NCI-H1092 treated with DMSO at 0.1 percent for 48 hours (cell line): ENCODE data around the gene TMEM117.
"Not testable (repeated sequence)": the region's sequence is repeated elsewhere in the genome, so short reads cannot be mapped to it uniquely, and the experiment has no call there.

ENCODE experiments used
- DNase-seq: peaks from one replicate; lab custom pipeline; 2025; lab: John Stamatoyannopoulos, UW

Gene TMEM117

DNA sequence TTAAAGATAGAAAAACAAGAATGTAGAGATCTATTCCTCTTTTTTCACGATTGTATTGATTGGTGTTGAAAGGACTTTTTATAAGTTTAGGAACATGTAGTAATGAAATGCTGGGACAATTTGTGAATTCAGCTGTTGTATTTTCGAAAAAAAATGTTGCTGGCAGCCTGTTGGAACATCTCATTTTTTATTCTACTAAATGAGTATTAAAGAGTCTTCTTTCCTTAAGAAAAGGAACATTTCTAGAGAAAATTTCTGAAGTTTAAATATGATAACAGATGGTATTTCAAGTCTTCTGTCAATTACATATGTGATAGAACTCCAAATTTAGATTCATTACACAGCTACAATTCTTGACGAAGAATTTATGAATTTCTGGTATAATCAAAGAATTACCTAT, 189.6 kb downstream of the TMEM117 start:
- DNase-seq, result no peak

DNA sequence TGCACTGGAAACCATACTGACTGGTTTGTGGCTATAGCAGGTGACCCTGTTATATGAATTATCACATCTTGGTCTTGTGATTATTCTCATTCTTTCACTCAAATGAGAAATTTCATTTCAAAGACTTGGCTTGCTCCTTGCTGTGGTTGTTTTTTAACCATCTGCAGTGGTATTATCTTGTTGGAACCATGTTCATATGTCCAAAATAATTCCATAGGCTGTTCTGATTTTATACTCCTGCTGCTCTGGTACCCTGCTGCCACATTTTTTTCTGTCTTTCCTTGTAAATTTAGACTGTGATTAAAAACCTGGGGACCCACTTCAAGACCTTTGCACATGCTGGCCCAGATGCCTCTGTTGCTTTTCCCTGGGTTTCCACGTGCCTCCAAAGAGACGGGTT, 190.2 kb downstream of the TMEM117 start:
- DNase-seq, result no peak

DNA sequence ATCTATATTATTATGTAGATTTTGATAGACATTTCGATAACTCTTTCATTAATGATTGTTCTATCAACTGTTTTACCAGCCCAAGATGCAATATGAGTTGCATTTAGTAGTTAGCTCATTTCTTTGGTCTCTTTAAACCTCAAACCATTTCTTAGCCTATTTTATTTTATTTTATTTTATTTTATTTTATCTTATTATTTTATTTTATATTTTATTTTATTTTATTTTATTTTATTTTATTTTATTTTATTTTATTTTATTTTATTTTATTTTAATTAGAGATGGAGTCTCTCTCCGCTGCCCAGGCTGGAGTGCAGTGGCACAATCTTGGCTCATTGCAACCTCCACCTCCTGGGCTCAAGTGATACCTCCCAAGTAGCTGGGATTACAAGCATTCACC, 191.0 kb downstream of the TMEM117 start:
- DNase-seq, result not testable (repeated sequence)

DNA sequence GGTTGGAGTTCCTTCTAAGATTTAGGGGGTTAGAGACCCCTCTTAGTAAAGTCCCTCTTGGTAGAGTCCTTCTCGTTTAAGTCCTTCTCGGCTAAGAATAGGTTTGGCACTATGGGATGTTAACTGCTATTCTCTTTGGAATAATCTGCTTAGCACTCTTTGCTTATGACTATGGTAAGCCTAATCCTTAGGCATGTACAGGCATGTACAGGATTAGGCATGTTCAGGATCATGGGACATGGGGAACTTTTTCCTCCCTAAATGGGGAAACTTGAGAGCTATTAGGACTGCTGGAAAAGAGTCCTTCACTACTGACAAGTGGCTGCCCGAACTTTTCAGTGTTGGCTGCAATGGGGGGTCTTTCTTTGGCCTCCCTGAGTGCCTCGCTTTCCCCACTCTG, 193.3 kb downstream of the TMEM117 start:
- DNase-seq, result no peak

DNA sequence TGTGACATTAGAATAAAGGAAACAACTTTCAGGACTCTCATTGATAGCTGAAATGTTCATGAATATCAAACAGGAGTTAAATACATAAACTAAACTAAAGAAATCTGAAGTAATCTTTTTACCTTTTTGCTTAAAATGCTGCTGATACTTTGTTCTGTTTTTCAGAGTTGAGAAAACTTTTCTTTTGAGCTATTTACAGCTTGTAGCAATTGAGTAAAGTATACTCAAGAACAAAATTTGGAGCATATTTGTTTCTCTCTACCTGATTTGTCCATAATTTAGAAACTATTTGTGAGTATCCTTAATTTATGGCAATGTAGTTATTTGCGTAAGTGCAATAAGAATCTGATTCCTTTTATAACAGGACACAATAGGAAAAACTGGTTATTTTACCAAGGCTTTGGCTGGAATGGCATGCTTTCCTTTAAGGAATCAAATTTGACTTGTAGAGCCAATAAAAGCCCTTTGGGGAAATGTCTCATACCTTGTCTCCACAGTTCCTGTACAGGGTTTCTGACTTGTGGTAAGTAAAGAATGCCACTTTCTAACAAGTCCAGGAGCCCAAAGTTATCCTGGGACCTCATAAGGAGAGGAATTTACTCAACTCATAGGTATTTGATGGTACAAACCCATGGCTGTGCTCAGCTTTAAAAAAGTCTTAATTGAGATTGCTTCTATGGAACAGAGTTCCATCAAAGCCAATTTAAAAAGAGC, 195.7 kb downstream of the TMEM117 start:
- no peak for DNase-seq

DNA sequence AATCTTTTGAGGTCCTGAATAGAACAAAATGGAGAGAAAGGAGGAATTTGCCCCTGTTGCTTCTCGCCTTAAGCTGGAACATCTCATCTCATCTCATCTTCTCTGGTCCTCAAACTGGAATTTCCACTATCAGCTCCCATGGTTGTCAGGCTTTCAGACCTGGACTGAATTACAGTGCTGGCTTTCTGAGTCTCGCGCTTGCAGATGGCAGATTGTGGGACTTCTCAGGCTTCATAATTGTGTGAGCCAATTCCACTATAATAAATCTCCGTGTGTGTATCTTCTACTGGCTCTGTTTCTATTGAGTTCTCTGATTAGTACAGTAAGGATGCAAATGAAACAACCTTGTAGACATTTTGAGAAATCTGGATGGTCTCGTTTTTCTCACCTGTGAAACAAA, 199.0 kb downstream of the TMEM117 start:
- no peak for DNase-seq

DNA sequence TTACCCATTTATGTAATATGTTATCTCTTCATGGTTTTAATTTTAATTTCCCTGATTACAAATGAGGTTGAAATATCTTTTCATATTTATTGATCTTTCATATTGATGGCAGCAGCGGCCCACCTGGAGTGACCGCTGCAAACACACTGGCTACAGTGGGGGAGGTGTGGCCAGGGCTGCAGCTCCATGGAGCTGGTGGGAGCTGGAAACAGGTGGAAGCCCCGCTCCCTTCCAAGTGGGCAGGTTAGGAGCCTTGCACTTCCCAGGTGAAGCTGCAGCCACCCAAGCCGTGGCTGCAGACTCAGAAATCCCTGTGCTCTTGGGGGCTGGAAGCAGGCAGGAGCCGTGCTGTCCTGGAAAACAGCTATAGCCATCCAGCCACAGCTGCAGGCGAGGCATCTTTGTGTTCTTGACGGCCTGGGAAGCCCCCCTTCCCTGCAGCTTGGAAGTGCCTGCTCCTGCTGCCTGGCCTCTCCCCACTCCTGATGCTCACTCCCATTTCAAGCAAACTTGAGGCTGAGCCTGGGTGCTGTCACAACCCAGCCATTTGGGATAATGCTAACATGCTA, 201.1 kb downstream of the TMEM117 start:
- DNase-seq, result no peak

DNA sequence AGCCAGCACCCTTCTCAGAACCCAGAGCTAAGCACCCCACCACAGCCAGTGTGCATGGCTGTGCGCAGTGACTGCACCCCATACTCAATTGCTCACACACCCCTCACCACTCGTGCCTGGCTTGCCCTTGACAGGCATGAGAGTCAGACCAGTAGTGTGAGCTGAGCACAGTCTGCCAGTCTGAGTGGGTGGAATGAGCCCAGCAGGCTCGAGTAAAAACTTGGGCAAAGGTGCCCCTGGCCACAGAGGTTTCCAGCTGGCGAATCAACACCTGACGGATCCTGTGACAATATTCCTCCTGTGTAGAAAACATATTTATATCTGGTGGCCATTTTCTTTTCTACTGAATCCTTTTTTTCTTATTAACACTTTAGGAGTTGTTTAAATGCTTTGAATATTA, 202.5 kb downstream of the TMEM117 start:
- no peak for DNase-seq

DNA sequence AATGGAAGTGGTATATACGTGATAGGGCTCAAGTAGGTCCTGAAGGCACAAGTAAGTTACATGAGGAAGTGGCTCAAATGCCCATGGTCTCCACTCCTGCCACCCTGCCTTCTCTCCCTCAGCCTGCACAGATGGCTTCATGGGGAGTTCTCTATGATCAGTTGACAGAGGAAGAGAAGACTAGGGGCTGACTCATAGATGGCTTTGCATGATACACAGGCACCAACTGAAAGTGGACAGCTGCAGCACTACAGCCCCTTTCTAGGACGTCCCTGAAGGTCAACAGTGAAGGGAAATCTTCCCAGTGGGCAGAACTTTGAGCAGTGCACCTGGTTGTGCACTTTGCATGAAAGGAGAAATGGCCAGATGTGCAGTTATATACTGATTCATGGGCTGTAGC, 208.6 kb downstream of the TMEM117 start:
- DNase-seq, result not testable (repeated sequence)

DNA sequence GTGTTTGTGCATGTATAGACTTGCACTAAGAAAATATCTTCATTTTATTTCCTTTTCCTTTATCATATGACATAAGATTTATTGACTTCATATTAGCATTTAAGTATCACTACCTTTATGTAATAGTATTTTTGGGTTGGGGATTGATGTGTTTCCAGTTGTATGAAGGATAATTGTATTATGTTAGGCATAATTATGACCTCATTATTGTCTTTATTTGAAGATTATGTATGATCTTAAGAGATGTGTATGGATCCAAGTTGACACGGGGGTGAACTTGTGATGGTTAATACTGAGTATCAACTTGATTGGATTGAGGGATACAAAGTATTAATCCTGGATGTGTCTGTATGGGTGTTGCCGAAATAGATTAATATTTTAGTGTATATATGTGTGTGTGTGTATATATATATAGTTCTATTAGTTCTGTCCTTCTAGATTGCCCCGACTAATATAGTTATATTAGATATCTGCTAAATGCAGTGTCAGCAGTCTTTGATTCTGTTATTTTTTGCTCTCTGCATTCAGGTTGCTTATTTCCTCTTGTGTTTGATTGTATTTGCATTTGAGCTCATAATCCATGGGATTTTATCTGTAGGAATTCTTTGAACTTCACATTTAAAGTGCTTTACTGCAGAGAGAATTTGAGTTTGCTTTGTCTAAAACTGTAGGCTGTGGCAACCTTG, 211.0 kb downstream of the TMEM117 start:
- DNase-seq, result no peak

DNA sequence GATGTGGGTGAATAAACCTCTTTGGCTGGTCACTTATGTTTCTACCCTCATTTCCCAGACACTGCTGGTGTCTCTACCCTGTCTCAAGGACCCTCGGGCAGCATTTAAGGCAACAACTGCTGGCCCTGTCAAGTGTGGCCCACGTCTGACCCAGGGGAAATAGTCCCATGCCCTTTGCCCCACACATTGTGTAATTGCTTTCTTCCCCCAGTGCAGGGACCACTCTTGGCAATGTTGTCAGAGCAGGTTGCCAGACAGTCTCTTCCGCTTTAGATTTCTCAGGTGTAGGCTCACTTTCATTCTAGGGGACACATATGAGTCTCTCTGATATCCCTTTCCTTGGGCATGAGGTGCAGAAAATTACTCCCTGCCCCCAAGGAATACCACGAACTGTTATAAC, 216.7 kb downstream of the TMEM117 start:
- no peak for DNase-seq

DNA sequence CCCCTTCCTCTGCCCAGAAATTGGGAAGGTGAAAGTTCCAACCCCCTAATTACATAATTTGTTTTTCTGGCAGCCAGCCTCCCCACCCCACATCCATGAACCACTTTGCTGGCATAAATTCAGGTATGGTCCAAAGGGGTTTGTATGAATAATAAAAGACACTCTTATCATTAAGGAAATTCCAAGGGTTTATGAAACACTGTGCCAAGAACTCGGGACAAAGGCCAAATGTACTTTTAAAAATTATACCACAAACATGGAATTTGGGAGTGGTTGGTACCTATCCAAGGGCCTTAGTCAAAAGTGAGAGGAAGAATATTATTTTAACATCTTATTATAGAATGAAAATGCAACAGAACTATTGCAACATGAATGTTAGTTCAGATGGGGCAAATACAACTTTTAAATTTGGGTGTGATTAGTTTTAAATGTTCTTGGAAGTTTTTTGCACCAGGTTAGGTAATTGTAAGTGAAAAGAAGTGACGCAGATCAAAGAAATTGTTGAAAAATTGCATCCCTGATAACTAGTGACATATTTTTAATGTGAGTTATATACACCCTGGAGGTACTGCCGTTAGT, 217.8 kb downstream of the TMEM117 start:
- DNase-seq, result no peak

DNA sequence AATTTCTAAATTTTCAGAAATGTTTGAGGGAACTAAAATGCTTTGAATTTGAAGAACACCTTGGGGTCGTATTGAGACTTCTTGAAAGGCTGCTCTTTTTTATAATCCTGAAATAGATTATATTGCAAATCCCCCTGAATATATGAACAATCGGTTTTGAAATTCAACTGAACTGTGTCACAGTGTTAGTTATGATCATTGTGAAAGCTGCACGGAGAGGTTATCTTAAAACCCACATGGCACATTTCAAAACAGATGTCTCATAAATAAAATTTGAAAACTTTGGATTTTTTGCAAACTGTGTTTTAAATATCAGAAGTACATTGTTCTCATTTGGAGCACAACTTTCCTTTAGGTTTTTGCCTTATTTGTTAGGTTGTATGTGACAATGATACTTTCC, 218.4 kb downstream of the TMEM117 start:
- no peak for DNase-seq

DNA sequence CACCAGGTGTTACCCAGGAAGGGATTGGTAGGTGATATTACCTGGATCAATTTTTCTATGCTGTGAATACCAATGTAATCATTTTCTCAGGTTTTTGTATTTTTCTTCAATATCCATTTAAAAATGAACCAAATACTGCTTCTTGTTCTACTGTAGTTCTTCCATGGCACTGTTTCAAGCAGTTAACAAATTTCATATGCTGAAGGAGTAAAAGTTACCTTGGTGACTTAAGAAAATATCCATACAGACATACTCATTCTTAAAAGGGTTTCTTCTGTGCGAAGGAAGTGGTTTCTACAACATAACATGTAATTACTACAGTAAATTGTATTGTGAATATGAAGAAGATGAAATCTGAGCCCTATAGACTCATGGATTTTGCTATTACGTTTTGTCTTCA, 222.5 kb downstream of the TMEM117 start:
- DNase-seq, result no peak

DNA sequence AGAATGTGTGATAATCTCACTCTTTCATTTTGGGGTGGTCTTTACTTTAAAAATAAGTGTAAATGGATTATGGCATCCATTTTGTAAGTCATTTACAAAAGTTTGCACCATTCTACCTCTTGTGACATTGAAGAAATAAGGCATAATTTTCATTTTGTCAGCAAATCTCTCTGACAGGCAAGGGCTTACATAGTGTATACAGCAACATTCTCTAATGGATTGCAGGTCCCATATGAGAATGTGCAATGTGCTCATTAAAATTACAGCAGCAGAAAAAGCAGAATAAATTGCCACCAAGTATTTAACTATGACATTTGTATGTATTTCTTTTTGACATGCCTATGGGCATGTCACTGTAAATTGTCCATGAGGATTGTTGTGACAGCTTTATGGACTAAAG, 223.6 kb downstream of the TMEM117 start:
- DNase-seq, result no peak

DNA sequence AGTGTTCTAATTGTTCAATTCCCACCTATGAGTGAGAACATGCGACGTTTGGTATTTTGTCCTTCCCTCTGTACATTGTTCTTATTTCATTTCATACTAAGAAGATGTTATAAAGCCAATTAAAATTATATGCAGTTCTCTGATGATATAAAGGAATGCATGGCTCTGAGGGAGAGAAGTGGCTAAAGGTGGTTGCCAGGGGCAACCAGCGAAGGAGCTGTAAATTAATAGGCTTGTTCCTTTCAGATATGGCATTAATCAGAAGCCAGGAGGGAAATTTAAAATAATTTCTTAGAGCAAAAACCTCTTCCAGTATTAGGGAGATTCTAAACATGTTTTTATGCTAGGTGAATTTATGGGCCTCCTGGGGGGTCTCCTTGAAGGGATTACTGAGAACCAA, 227.8 kb downstream of the TMEM117 start:
- no peak for DNase-seq

DNA sequence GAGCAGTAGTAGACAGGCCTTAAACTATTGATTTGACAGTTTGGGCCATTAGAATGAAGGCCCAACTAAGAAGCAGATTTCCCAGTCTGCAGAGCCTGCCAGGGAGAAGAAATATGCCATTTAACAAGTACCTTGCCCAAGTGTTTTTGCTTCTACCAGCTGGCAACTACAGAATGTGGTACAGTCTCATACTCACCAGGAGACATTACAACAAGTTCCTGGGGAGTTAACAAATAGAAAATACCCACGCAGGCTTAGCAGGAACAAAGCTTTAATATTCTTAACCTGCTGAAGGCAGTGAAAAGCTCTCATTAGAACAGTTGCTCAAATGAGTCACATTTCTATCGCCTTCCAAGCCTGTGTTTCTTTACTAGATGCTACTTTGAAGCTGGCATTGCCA, 241.0 kb downstream of the TMEM117 start:
- no peak for DNase-seq

DNA sequence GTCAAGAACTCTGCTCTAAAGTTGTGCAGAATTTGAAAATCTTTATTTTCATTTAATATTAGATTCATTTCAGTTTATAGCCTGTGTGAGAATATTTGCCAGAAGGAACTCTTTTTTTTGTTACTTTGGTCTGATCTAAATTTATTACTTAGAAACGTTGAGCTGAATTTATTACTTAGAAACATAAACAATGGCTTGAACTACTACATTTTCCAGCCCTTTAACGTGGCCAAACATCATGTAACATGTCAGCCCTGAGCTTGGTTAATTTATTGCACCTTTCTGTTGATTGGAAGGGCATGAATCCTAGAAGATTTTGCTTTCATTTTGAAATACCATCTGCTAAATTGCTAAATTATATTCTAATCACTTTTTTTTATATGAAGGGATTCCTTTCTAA, 241.4 kb downstream of the TMEM117 start:
- DNase-seq, result no peak

DNA sequence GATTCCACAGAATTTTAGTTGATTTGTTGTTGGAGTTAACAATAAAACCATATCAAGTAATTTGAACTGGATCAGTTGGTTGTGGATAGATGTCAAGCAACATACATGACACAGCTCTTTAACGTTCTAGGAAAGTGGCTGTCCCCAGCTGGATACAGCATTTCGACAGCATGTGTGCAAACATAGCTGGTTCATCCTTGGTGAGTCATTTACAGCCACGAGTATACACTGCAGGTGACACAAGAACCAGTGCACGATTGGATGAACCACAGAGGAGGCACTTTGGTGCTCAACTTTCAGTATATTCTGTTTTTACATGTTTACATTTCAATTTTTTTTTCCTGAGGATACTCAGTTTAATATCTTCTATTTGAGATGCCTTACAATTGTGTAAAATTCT, 242.4 kb downstream of the TMEM117 start:
- DNase-seq, result no peak

DNA sequence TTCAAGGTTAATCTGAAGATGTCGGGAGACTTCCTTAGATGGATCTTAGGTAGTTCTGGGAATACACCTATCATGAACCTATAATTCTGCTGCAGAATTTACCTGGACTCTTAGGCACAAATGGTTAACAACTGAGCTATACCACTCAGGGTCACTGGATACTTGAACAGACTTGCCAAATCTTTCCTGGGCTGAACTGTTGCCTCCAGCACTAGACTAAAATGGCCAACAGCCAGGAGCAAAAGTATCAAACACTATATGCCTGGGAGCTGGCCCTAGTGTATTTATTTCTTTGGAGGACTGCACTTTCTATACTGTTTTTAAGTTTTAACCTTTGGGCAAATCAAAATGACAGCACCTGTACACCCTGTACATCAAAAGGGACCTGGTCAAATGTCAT, 252.8 kb downstream of the TMEM117 start:
- no peak for DNase-seq

DNA sequence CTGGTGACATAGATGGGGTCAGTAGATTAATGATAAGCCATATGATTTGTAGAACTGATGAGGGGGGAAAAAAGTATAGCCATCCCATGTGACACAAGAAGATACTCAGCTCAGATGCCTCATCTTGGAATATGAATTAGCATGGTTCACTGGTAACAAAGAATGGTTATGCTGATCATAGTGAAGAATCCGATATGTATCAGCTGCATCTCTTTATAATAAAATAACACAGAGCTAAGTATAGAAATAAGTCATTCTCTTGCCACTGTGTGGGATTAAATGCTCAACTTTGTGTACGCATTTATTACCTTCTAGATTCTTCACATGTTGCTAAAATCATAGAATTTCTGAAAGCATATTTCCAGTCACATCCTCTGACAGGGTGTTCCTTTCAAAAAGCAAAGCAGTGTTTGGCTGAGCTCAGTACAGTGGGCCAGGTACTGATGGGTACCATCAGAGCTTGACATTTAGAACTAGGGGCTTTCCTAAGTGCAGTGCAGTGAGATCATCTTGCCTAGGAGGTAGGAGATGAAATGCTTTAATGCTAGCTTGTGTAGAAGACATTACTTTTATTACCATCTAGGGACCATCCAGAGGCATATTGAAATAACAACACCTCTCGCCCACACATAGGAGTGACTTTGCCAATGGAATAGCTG, 256.2 kb downstream of the TMEM117 start:
- no peak for DNase-seq

DNA sequence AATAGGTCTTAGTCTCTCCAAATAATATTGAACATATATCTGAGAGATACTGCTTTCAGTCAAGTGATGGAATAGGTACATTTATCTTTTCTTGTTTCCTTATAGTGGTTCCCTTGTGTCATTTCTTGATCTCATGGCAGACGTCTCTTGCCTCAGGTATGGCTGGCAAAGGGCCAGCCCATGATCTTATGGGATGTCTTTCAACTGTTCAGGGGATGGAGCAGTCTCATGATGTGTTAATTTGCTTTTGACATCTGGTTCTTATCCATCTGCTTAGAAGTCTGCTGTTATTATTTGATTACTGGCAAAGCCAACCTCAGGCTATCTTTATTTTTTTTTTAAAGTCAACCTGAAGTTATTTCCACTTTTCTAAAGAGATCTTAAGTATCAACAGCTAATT, 262.9 kb downstream of the TMEM117 start:
- no peak for DNase-seq

DNA sequence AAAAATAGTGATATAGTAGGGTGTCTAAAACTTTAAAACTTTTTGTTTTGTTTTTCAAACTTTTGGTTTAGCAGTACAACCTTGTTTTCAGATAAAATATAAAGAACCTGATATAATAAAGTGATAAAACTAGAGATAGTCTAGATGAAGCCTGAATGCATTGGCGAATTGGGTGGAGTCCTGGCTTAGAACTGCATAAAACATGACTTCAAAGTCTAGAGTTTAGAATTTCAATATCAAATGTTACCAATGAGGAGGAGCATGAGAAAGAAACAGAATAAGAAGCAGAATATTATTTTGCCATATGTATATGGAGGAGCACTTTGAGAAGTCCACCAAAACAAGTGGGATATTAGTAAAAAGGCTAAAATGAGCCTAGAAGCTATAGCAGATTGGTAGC, 263.6 kb downstream of the TMEM117 start:
- DNase-seq, result no peak
